ENCODE measurements around the gene KIF2C.
"Not testable (repeated sequence)": the region's sequence is repeated elsewhere in the genome, so short reads cannot be mapped to it uniquely, and the experiment has no call there.

The KIF2C gene

DNA sequence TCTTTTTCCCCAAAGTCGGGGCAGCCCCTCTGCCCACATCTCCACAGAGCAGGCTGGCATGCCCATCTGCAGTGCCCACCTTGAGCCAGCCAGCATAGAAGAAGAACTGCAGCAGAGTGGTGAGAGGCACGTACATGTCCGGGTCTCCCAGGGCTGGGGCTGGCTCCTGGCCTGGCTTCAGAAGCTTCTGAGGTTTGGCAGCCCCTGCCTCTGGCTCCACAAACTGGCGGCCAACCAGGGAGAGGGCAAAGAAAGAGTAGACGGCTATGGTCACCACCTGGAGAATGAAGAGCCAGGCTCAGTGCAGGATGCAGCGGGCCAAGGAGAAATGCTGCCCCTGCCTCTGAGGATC, 45.4 kb downstream of the KIF2C start:
- peaks cover 24% of the 10 kb centered on the region for H3K36me3 Mint-ChIP-seq (ENCODE audit: low read depth)
- intact Hi-C loops (cut with micrococcal nuclease), result no loop called here
- H3K9me3 Mint-ChIP-seq, result no peaks in the 10 kb centered on the region
- H3K27me3 Mint-ChIP-seq, result peaks cover 23% of the 10 kb centered on the region
- H3K27ac Mint-ChIP-seq, result no peak overlapping the region
- peak overlapping the region; percentile 28 for H3K4me3 Mint-ChIP-seq
- H3K4me1 Mint-ChIP-seq (ENCODE audit: low read depth), result peaks cover 27% of the 10 kb centered on the region

GRCh38 chr1:44785501-44786137, 46.0 kb downstream of the KIF2C start:
- peaks cover 23% of the 10 kb centered on the region for H3K27me3 Mint-ChIP-seq
- intact Hi-C loops (cut with micrococcal nuclease), result no loop called here
- peaks cover 27% of the 10 kb centered on the region for H3K4me1 Mint-ChIP-seq (ENCODE audit: low read depth)
- H3K36me3 Mint-ChIP-seq (ENCODE audit: low read depth), result peaks cover 18% of the 10 kb centered on the region
- peak overlapping the region; percentile 75 for H3K27ac Mint-ChIP-seq
- H3K4me3 Mint-ChIP-seq, result peak overlapping the region; percentile 68
- H3K9me3 Mint-ChIP-seq, result no peaks in the 10 kb centered on the region

DNA sequence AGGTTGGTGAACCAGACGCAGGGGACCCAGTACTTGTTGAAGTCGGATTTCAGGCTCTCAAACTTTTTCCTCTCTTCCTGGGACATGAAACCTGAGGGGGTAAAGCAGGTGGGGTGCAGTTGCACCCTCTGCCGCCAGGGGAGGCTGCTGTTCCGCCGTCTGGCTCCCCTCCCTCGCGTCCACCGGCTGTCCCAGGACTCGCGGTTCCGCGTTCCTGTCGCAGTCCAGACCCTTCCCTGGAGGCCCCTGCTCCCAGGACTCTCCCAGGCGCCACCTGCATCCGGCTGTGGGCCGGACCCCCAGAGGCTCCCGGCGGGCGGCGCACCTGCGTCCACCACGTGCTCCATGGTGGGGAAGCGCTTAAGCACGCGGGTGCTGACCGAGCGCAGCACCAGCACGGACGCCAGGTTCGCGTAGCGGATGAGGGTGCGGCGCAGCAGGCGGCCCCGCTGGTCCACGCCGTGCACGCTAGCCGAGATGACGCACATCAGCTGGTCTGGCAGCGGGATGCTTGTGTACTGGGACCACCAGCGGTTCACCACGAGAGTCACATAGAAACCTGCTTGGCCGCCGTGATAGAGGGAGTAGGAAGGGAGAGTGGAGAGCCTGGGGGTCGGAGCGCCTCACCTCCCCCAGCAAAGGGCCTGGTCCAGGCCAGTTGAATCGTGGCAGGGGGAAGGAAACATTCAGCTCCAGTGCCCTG, 46.7 kb downstream of the KIF2C start:
- Mint-ChIP-seq H3K9me3 (no peaks in the 10 kb centered on the region), H3K27me3 (peaks cover 23% of the 10 kb centered on the region), H3K36me3 (ENCODE audit: low read depth) (peaks cover 11% of the 10 kb centered on the region), H3K27ac (peak overlapping the region; percentile 75), H3K4me3 (peak overlapping the region; percentile 68), H3K4me1 (ENCODE audit: low read depth) (peaks cover 27% of the 10 kb centered on the region)
- intact Hi-C loops (cut with micrococcal nuclease), result no loop called here

- Mint-ChIP-seq H3K27me3 (peaks cover 23% of the 10 kb centered on the region), H3K4me1 (ENCODE audit: low read depth) (peaks cover 27% of the 10 kb centered on the region), H3K36me3 (ENCODE audit: low read depth) (peaks cover 5% of the 10 kb centered on the region), H3K9me3 (no peaks in the 10 kb centered on the region), H3K4me3 (peak overlapping the region; percentile 68), H3K27ac (peak overlapping the region; percentile 75)
- intact Hi-C loops (cut with micrococcal nuclease), result no loop called here
These were observed 47.3 kb downstream of the KIF2C start for GRCh38 chr1:44786841-44787426.

DNA sequence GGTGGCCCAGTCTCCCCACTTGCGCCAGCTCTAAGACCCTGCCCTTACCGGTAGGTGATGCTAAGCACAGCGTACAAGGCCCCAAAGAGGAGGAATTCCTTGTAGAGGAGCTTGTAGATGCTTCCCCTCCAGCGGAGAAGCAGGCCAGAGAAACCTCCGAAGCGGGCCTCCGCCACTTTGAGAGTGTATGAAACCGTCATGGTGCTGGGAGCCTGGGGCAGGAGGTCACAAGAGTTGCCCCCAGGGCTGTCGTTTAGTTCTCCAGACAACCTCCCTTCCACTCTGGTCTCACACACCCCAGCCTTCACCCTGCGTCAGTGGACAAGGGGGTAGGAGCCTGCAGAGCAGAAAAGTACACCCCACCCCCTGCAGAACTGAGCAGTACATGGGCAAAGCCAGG, 47.9 kb downstream of the KIF2C start:
- Mint-ChIP-seq H3K27me3 (peaks cover 23% of the 10 kb centered on the region), H3K4me1 (ENCODE audit: low read depth) (peaks cover 27% of the 10 kb centered on the region), H3K9me3 (no peaks in the 10 kb centered on the region), H3K4me3 (no peak overlapping the region), H3K27ac (no peak overlapping the region), H3K36me3 (ENCODE audit: low read depth) (no peaks in the 10 kb centered on the region)
- intact Hi-C loops (cut with micrococcal nuclease), result no loop called here

DNA sequence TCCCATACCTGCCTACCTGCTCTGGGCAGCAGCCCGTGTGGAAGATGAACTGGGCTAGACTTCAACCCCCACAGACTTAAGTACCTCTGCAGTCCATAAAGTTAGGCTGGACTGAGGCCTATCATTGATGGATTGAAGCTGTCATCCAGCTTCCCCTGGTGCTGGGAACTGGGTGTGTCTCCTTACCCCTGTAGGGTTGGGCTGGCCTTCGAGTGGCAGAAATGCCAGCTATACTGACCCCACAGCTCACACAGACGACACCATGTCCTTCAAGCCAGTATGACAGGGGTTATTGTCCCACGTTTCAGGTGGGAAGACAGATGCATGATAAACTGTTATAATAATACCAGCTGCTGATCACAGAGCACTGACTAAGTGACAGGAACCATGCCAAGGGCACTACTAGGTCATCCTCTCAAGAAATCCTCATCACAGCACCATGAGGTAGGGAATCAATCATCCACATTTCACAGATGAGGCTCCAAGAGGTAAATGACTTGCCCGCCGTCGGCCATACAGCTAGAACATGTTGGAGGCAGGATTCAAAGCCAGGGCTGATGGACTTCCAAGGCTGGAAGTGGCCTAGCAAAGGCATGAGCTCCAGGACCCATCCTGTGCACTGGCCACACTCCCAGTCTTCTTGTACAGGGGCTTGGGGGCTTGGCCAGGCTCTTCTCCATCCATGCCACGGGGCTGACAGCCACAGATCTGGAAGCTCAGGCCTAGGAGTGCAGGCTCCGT, 48.7 kb downstream of the KIF2C start, which contains the start of gene BEST4:
BEST4 (minus strand) TSS at position 51 of the 741 bp plus-strand sequence. CDS start 465 bp downstream, outside the sequence.
- H3K27me3 Mint-ChIP-seq, result peaks cover 23% of the 10 kb centered on the region
- H3K4me3 Mint-ChIP-seq, result no peak within 1 kb of the TSS
- intact Hi-C loops (cut with micrococcal nuclease), result no loop called here
- peaks cover 28% of the 10 kb centered on the region for H3K4me1 Mint-ChIP-seq (ENCODE audit: low read depth)
- no peak within 1 kb of the TSS for H3K27ac Mint-ChIP-seq
- no peaks in the 10 kb centered on the region for H3K36me3 Mint-ChIP-seq (ENCODE audit: low read depth)
- H3K9me3 Mint-ChIP-seq, result no peaks in the 10 kb centered on the region

DNA sequence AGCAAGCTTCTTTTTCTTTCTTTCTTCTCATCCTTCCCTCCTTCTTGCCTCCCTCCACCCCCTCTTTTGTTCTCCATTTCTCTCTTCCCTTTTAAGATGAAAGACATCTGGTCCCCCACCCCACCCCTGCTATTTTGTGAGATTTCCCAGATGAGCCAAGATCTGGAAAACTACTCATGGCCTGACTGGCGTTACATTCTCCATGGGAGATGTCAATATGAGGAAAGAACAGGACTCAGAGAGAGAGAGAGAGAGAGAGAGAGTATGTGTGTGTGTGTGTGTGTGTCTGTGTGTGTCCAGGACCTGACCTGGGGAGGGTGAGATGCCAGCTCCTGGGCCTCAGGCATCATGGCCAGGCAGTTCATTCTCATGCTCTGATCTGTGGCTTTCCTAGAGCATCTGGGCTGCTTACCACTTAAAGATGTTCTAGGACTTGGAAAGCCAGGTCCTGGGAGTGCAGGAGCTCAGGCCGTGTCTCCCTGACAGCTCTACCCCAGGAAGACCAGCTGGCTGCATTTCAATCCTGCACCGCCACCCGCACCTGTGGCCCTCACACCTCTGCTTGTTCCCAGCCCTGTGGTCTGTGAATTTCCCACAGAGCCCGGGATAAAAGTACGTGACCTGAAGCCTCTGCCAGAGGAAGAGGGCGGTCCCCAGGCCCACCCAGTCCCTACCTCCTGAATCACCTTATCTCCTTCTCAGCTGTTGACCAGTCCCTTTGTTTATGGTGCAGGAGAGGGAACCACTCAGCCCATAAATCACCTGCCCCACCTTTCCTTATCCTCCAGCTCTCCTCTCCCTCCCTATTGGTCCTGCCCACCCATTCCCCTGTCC, 51.5 kb downstream of the KIF2C start:
- H3K27ac Mint-ChIP-seq, result no peak overlapping the region
- H3K4me3 Mint-ChIP-seq, result no peak overlapping the region
- H3K36me3 Mint-ChIP-seq (ENCODE audit: low read depth), result no peaks in the 10 kb centered on the region
- H3K9me3 Mint-ChIP-seq, result no peaks in the 10 kb centered on the region
- H3K4me1 Mint-ChIP-seq (ENCODE audit: low read depth), result peaks cover 11% of the 10 kb centered on the region
- peaks cover 5% of the 10 kb centered on the region for H3K27me3 Mint-ChIP-seq
- intact Hi-C loops (cut with micrococcal nuclease), result no loop called here

DNA sequence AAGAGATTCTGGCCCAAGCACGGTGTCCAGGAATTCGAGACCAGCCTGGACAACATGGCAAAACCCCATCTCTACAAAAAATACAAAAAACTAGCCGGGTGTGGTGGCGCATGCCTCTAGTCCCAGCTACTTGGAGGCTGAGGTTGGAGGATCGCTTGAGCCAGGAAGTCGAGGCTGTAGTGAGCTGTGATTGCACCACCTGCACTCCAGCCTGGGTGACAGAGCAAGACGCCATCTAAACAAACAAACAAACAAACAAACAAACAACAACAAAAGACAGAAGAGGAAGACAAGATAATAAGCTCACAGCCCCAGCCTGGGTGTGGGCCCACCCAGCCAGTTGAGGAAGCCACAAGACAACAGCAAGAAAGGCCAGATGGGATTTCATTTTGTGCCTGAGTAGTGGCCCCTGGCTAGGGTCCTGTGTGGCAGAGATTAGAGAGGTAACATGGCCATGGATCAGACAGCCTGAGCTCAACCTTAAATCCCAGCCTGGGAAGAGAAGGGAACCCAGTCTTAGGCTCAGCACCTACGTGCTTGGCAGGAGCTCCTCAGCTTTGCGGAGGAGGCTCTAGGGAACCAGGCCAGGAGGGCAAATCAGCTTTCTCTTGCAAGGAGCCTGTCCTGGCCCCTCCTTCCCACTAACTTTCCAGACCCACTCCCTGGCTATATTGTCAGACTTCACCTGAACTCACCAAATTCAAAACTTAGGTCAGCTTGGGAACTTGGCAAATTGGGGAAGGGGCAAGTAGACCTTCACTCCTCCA, 53.3 kb downstream of the KIF2C start:
- Mint-ChIP-seq H3K27ac (peak overlapping the region; percentile 21), H3K4me1 (ENCODE audit: low read depth) (peaks cover 5% of the 10 kb centered on the region), H3K36me3 (ENCODE audit: low read depth) (no peaks in the 10 kb centered on the region), H3K9me3 (no peaks in the 10 kb centered on the region), H3K4me3 (no peak overlapping the region), H3K27me3 (no peaks in the 10 kb centered on the region)
- intact Hi-C loops (cut with micrococcal nuclease), result no loop called here

GRCh38 chr1:44797886-44798285, 58.2 kb downstream of the KIF2C start:
- not testable (repeated sequence) for H3K27ac Mint-ChIP-seq, H3K4me3 Mint-ChIP-seq

DNA sequence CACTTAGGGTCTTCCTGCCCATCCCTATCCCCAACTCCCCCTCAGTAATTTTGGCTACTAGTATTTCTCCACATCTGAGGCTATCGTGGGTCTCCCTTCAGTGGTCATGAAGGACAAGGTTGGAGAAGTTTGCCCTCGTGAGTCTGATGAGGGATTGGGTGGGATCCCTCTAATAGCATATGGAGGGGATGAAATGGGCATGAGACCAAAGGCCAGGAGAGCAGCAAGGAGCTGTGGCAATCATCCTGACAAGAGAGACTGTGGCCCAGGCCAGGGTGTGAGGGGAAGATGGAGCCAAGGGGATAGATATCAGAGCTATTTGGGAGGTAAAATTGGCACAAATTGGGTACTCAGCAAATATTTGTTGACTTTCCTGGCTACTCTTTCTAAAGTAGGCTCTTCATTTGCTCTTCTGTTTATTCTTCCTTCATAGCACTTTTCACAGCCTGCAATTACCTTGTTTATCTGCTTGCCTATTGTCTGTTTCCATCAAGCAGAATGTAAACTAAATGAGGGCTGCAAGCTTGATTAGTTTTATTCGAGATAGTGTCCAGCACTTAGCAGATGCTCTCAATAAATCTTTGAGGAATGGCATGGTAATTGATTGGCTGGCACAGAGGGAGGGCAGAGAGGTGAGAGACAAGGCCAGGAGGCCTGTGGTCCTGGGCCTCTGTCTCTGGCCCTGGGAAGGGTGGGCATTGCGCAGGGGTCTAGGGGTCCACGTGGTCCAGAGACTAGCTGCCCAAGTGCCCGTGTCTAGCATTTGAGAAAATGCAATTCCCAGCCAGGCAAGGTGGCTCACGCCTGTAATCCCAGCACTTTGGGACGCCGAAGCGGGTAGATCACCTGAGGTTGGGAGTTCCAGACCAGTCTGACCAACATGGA, 59.1 kb downstream of the KIF2C start:
- Mint-ChIP-seq H3K4me3 (no peak overlapping the region), H3K36me3 (ENCODE audit: low read depth) (peaks cover 28% of the 10 kb centered on the region), H3K27ac (peak overlapping the region; percentile 99), H3K4me1 (ENCODE audit: low read depth) (peaks cover 40% of the 10 kb centered on the region), H3K27me3 (no peaks in the 10 kb centered on the region), H3K9me3 (no peaks in the 10 kb centered on the region)
- intact Hi-C loops (cut with micrococcal nuclease), result loop anchor here (5.0 kb wide), 1 partner anchor 34 kb away; no protein-coding TSS in a partner anchor

More at GRCh38 chr1:44797886-44798285, 58.2 kb downstream of the KIF2C start:
- intact Hi-C loops (cut with micrococcal nuclease), result loop anchor here (5.0 kb wide), 1 partner anchor 34 kb away; no protein-coding TSS in a partner anchor
- H3K9me3 Mint-ChIP-seq, H3K27me3 Mint-ChIP-seq: not testable (repeated sequence)
- H3K36me3 Mint-ChIP-seq (ENCODE audit: low read depth), result peaks cover 20% of the 10 kb centered on the region
- H3K4me1 Mint-ChIP-seq (ENCODE audit: low read depth), result peaks cover 37% of the 10 kb centered on the region

DNA sequence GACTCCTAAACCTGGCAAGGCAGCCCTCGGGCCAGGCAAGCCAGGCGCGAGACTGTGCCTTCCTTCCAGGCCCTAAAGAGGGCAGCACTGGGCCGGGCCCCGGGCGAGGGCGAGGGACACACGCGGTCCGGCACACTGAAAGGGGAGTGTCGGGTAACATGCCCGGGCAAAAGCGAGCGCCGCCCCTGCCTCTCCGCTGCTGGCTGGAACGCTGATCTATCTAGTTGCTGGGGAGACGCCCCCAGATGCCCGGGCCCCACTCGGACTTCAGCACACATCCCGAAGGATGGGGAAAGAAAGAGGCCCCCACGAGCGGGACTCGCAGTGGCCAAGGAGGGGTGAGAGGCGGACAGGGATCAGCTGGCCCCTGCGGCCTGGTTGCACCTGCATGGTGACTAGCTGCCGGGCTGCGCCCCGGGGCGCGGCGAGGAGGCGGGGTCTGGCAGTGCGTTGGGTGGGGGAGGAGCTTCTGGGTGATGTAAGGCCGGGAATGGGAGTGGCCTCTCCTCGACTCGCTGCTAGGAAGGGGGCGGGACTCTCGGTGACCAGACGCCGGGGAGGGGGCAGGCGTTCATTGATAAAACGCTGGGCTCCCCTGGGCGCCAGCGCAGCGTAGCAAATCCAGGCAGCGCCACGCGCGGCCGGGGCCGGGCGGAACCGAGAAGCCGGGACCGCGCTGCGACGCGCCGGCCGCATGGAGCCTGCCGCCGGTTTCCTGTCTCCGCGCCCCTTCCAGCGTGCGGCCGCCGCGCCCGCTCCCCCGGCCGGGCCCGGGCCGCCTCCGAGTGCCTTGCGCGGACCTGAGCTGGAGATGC, 60.3 kb downstream of the KIF2C start, which contains the start of gene PLK3:
PLK3 (plus strand) TSS at position 608 of the 815 bp plus-strand sequence; CDS start at position 695, 87 bp downstream.
- peaks cover 41% of the 10 kb centered on the region for H3K36me3 Mint-ChIP-seq (ENCODE audit: low read depth)
- H3K9me3 Mint-ChIP-seq, result no peaks in the 10 kb centered on the region
- no peaks in the 10 kb centered on the region for H3K27me3 Mint-ChIP-seq
- peaks cover 52% of the 10 kb centered on the region for H3K4me1 Mint-ChIP-seq (ENCODE audit: low read depth)
- H3K4me3 Mint-ChIP-seq, result peak within 1 kb of the TSS; percentile 96
- intact Hi-C loops (cut with micrococcal nuclease), result loop anchor here (1.0 to 5.0 kb wide), 3 partner anchors 9 to 32 kb away; no protein-coding TSS in a partner anchor
- H3K27ac Mint-ChIP-seq, result peak within 1 kb of the TSS; percentile 99
